ENCODE data around the gene GPC6. TPM values are rescaled to one million over a fixed set of nuclear protein-coding genes. Genes with fewer than 3 reads are reported as not detected.

Gene GPC6
- total RNA-seq, 1 donor from 2014 or later, result not detected

DNA sequence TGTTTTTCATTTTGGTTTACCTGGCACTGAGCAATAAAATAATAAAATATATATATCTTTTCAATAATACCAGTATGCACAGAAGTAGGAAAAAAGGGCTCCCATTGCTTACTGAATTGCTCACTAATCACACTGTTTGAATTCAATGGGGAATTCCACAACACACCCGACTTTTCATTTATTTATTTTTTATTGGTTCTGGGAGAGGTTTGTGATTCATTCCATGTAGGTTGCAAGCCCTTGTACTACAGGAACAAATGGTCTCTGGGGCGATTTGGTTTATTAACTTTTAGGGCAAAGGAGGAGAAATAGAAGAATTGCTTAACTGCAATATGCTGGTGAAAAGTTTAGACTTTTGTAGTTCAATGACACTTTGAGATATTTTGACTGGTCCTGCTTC is 1045.4 kb downstream of the GPC6 start:
- Mint-ChIP-seq H3K4me3 (no peak overlapping the region), H3K27ac (no peak overlapping the region), H3K9me3 (no peaks in the 10 kb centered on the region), H3K36me3 (ENCODE audit: low read depth) (no peaks in the 10 kb centered on the region), H3K27me3 (no peaks in the 10 kb centered on the region), H3K4me1 (no peaks in the 10 kb centered on the region)
- ATAC-seq (ENCODE audit: low read depth) (no peak), DNase-seq (no peak)
- CTCF ChIA-PET, result no interaction called here
- POLR2A ChIA-PET, result no interaction called here
- intact Hi-C loops (cut with micrococcal nuclease), result no loop called here
- TF ChIP-seq, protein P1, sequence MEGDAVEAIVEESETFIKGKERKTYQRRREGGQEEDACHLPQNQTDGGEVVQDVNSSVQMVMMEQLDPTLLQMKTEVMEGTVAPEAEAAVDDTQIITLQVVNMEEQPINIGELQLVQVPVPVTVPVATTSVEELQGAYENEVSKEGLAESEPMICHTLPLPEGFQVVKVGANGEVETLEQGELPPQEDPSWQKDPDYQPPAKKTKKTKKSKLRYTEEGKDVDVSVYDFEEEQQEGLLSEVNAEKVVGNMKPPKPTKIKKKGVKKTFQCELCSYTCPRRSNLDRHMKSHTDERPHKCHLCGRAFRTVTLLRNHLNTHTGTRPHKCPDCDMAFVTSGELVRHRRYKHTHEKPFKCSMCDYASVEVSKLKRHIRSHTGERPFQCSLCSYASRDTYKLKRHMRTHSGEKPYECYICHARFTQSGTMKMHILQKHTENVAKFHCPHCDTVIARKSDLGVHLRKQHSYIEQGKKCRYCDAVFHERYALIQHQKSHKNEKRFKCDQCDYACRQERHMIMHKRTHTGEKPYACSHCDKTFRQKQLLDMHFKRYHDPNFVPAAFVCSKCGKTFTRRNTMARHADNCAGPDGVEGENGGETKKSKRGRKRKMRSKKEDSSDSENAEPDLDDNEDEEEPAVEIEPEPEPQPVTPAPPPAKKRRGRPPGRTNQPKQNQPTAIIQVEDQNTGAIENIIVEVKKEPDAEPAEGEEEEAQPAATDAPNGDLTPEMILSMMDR (IDR thresholded peaks at IDR 0.05), result no peak

DNA sequence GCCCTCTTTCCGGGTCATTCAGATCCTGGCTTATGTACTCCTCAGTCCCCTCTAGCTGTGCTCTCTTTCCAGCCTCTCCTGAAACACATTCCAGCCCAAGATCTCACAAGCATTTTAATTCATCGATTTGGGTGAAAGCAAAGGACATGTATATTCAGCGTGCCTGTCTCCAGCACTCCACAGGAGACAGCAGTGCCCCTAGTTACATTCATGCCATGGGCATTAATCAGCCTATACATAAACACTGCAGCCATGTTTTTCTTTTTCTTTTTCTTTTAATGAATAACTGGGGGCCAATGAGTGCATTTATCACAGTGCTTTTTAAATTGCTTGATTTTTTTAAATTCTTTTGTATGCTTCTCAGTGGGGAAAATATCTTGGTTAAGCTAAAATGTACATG is 1053.7 kb downstream of the GPC6 start:
- H3K36me3 Mint-ChIP-seq (ENCODE audit: low read depth), result no peaks in the 10 kb centered on the region
- ChIA-PET CTCF (no interaction called here), POLR2A (no interaction called here)
- H3K27me3 Mint-ChIP-seq, result no peaks in the 10 kb centered on the region
- no peak overlapping the region for H3K27ac Mint-ChIP-seq
- no peaks in the 10 kb centered on the region for H3K4me1 Mint-ChIP-seq
- H3K4me3 Mint-ChIP-seq, result no peak overlapping the region
- peaks cover 7% of the 10 kb centered on the region for H3K9me3 Mint-ChIP-seq
- no peak for DNase-seq
- TF ChIP-seq, protein P1 (IDR thresholded peaks at IDR 0.05), result no peak
- no peak for ATAC-seq (ENCODE audit: low read depth)
- intact Hi-C loops (cut with micrococcal nuclease), result no loop called here

DNA sequence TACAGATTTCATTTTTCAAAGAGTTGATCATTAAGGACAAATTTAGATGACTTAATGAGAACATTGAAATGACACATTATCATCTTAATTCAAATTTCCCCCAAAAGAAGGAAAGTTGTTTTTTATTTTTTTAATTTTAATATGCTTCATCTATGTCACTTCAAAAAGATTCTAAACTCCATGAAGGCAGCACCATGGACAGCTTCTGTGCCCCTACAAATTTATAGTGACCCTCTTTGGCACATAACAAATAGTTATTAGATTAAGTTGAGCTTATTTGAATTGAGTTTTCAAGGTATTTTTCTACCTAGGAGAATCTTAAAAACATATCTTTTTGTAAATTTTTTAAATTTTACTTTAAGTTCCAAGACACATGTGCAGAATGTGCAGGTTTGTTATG is 1054.2 kb downstream of the GPC6 start:
- ATAC-seq (ENCODE audit: low read depth), result no peak
- no peak overlapping the region for H3K4me3 Mint-ChIP-seq
- no peaks in the 10 kb centered on the region for H3K4me1 Mint-ChIP-seq
- no peaks in the 10 kb centered on the region for H3K36me3 Mint-ChIP-seq (ENCODE audit: low read depth)
- peaks cover 7% of the 10 kb centered on the region for H3K9me3 Mint-ChIP-seq
- TF ChIP-seq, protein P1 (IDR thresholded peaks at IDR 0.05), result no peak
- CTCF ChIA-PET, result no interaction called here
- no peak overlapping the region for H3K27ac Mint-ChIP-seq
- intact Hi-C loops (cut with micrococcal nuclease), result no loop called here
- no peaks in the 10 kb centered on the region for H3K27me3 Mint-ChIP-seq
- POLR2A ChIA-PET, result no interaction called here
- no peak for DNase-seq

DNA sequence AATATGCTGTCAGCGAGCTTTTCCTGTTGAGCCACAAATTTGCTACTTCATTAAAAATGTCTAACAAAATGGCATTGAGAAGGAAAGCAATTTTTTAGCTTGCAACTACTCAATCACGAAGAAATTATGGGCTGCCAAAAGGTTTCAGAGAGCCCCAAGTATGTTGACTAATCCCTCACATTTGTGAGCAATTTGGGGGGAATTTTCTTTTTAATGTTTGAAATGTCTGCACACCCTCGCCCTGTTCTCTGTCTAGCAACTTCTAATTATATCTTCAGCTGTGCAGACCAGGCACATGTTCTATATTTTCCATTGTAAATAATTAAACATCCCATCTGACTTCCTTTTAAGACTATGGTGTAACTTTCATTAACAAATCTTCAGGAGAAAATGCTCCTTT is 1060.0 kb downstream of the GPC6 start:
- Mint-ChIP-seq H3K36me3 (ENCODE audit: low read depth) (no peaks in the 10 kb centered on the region), H3K27me3 (no peaks in the 10 kb centered on the region), H3K4me1 (no peaks in the 10 kb centered on the region), H3K9me3 (peaks cover 2% of the 10 kb centered on the region), H3K4me3 (no peak overlapping the region), H3K27ac (no peak overlapping the region)
- ChIA-PET CTCF (no interaction called here), POLR2A (no interaction called here)
- TF ChIP-seq, protein P1 (IDR thresholded peaks at IDR 0.05), result no peak
- no peak for ATAC-seq (ENCODE audit: low read depth)
- DNase-seq, result no peak
- intact Hi-C loops (cut with micrococcal nuclease), result no loop called here

DNA sequence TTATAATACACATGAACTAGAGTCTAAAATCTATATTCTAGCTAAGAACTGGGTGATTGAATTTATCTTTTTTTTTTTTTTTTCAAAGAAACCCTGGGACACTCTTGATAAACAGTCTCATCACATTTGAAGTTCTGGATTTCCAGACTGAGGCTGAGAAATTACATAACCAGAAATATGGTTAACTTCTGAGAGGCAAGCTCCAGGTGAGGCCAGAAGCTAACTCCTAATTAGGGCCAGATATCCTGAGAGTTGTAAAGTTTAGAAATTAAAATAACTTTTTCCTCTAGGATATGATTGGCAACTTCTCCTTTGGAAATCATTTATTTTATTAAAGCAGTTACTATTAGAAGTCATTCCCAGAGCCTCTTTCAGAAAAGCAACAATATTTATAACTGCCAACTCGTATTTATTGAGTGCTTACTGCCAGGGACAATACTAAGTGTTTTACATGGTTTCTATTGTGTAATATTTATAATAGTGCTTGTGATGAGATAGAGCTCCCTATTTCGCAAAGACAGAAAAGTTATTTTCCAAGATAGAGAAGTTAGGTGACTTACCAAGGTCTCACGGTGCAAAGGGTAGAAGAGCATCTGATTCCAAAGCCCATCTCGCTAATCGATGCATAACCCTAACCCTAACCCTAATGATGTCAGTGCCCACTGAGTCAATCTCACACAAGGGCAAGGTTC is 1065.2 kb downstream of the GPC6 start:
- intact Hi-C loops (cut with micrococcal nuclease), result no loop called here
- ChIA-PET POLR2A (no interaction called here), CTCF (no interaction called here)

More for the DNA sequence above, 1065.2 kb downstream of the GPC6 start:
- TF ChIP-seq, protein P1 (IDR thresholded peaks at IDR 0.05), result no peak
- Mint-ChIP-seq H3K4me1 (no peaks in the 10 kb centered on the region), H3K36me3 (ENCODE audit: low read depth) (no peaks in the 10 kb centered on the region), H3K27ac (no peak overlapping the region), H3K9me3 (no peaks in the 10 kb centered on the region), H3K4me3 (no peak overlapping the region), H3K27me3 (no peaks in the 10 kb centered on the region)
- ATAC-seq (ENCODE audit: low read depth) (no peak), DNase-seq (no peak)
